Esophagus squamous epithelium (tissue), 4 donors: ENCODE data around the gene YIPF4.

ENCODE experiments used
- CTCF ChIP-seq, 6 experiments: fragments of 450-650 bp in 4 of 6; fragments of 200-600 bp in 2 of 6; sonication (generic) in 2 of 6; IDR thresholded peaks; one replicate each; pipeline ENCODE4 v1.5.1; 2016 to 2019; ENCODE audit warnings: antibody characterized with exemption in 6 of 6, mild to moderate bottlenecking in 4 of 6, moderate library complexity in 4 of 6
- POLR2A ChIP-seq, 4 donors: fragments of 450-650 bp; IDR thresholded peaks; one replicate each; pipeline ENCODE4 v1.6.1; 2017; ENCODE audit warnings: antibody characterized with exemption in 4 of 4, mild to moderate bottlenecking in 4 of 4, moderate library complexity in 3 of 4

GRCh38 chr2:32314886-32315285, 37.2 kb downstream of the YIPF4 start:
- TF ChIP-seq CTCF (IDR thresholded peaks at IDR 0.05) (no peak), POLR2A (IDR thresholded peaks at IDR 0.05) (no peak)
